Mucosa of descending colon (tissue), 3 donors: ENCODE results near the gene EFNB2. TPM values are rescaled to one million over a fixed set of nuclear protein-coding genes. Genes with fewer than 3 reads are reported as not detected.
A peak's percentile ranks its signal among the peaks of the same experiment; 100 is the strongest.

Source experiments
- ATAC-seq: fragments of 200-7000 bp; cut with Tn5 transposase; one replicate; pipeline ENCODE4 v1.9.1; 2020; ENCODE audit warnings: mild to moderate bottlenecking, moderate library complexity
- DNase-seq, 3 donors: peaks; one replicate each; pipeline ENCODE4 v3.0.0-alpha.2; 2020
- H3K36me3 ChIP-seq: fragments of 200-600 bp; one replicate; pipeline ENCODE4 v1.8.0; 2021; ENCODE audit warnings: low read depth, mild to moderate bottlenecking
- H3K4me1 ChIP-seq: fragments of 200-600 bp; one replicate; pipeline ENCODE4 v1.8.0; 2021; ENCODE audit warnings: low read depth, mild to moderate bottlenecking
- H3K4me3 ChIP-seq: fragments of 200-600 bp; one replicate; pipeline ENCODE4 v1.8.0; 2021; ENCODE audit warnings: mild to moderate bottlenecking
- H3K9me3 ChIP-seq: fragments of 200-600 bp; one replicate; pipeline ENCODE4 v1.8.0; 2021; ENCODE audit warnings: mild to moderate bottlenecking
- intact Hi-C, 2 donors: fragments of 100-400 bp; cut with DNase I in 1 of 2; cut with micrococcal nuclease in 1 of 2; formaldehyde crosslinking; loops; one replicate each; pipeline versions ENCODE4 v1.11.0 to v1.11.1; 2022; cut with DNase I, micrococcal nuclease
- total RNA-seq, 3 donors: library from RNA; stranded (reverse); fragmentation: NEBNext Ultra II Directional in 2 of 3; extraction: Animal tissue kit (Norgen Biotek cat#: 25700) in 2 of 3; gene quantifications; one replicate each; pipeline versions ENCODE4 v1.2.1 to v1.2.4, GENCODE V29; 2021 to 2023
- TF ChIP-seq, protein P1 (sequence below): fragments of 200-600 bp; IDR thresholded peaks from one replicate; pipeline ENCODE4 v1.8.0; 2022; ENCODE audit warnings: antibody characterized with exemption, mild to moderate bottlenecking
- donor health status: DM: no; HTN: no; CAD: no; lungs with moderate emphysema.
- donor health status: DM: no; HTN: no; CAD: no.
- donor health status: DM: no; HTN: yes; CAD: no.

EFNB2 gene
- total RNA-seq, 3 donors from 2014 or later: 48.8 to 92.6 (median 82.3) TPM

GRCh38 chr13:106527445-106527801 is 8.0 kb downstream of the EFNB2 start:
- peaks cover 56% of the 10 kb centered on the region for H3K4me1 ChIP-seq
- intact Hi-C loops: no loop called here
- no peaks in the 10 kb centered on the region for H3K9me3 ChIP-seq
- TF ChIP-seq, protein P1, sequence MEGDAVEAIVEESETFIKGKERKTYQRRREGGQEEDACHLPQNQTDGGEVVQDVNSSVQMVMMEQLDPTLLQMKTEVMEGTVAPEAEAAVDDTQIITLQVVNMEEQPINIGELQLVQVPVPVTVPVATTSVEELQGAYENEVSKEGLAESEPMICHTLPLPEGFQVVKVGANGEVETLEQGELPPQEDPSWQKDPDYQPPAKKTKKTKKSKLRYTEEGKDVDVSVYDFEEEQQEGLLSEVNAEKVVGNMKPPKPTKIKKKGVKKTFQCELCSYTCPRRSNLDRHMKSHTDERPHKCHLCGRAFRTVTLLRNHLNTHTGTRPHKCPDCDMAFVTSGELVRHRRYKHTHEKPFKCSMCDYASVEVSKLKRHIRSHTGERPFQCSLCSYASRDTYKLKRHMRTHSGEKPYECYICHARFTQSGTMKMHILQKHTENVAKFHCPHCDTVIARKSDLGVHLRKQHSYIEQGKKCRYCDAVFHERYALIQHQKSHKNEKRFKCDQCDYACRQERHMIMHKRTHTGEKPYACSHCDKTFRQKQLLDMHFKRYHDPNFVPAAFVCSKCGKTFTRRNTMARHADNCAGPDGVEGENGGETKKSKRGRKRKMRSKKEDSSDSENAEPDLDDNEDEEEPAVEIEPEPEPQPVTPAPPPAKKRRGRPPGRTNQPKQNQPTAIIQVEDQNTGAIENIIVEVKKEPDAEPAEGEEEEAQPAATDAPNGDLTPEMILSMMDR: no peak
- no peaks in the 10 kb centered on the region for H3K36me3 ChIP-seq
- ATAC-seq: no peak
- no peak for DNase-seq
- H3K4me3 ChIP-seq: no peak overlapping the region

- peaks cover 61% of the 10 kb centered on the region for H3K4me1 ChIP-seq
- no peak for DNase-seq
- intact Hi-C loops: no loop called here
- H3K4me3 ChIP-seq: no peak overlapping the region
- H3K9me3 ChIP-seq: no peaks in the 10 kb centered on the region
- TF ChIP-seq, protein P1: no peak
- no peak for ATAC-seq
- H3K36me3 ChIP-seq: no peaks in the 10 kb centered on the region
Measured at GRCh38 chr13:106526738-106527444, 8.6 kb downstream of the EFNB2 start.

DNA sequence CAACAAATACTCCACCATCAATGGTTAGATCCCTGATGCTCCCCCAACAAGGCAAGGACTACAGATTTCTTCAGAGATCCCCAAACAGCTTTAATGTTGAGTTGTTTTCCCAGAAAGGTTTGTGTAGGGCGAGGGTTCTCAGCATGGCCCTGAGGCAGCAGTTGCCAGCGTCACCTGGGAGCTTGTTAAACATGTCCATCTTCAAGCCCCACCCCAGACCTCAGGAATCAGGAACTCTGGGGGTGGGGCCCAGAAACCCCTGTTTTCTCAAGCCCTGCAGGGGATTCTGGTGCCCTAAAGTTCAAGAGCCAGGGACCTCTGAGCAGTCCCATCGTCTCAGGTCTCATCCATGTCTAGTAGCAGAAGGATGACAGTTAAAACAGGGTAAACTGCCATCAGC is 9.6 kb downstream of the EFNB2 start:
- DNase-seq (no peak), ATAC-seq (peak; percentile 21)
- Histone ChIP-seq H3K4me3 (no peak overlapping the region), H3K4me1 (peaks cover 58% of the 10 kb centered on the region), H3K9me3 (no peaks in the 10 kb centered on the region), H3K36me3 (no peaks in the 10 kb centered on the region)
- TF ChIP-seq, protein P1: no peak
- intact Hi-C loops: no loop called here

DNA sequence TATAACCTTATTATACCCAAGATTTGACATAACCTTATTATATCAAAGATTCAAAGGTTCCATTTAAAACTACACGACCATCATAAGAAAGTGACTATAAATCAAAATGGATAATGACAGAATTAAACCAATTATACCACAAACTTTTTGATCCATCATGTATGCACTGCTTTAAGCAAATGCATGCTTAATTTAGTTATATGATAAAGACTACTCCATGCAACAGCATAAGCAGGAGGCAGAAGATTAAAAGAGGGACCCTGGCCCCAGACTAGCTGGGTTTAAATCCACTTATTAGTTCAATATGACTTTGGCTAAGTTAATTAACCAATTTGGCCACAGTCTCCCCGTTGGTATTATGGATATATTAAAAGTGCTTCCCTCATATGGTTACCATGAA is 11.4 kb downstream of the EFNB2 start:
- H3K36me3 ChIP-seq: no peaks in the 10 kb centered on the region
- no peaks in the 10 kb centered on the region for H3K9me3 ChIP-seq
- H3K4me3 ChIP-seq: no peak overlapping the region
- H3K4me1 ChIP-seq: peaks cover 44% of the 10 kb centered on the region
- intact Hi-C loops: no loop called here
- ATAC-seq: no peak
- no peak for DNase-seq
- TF ChIP-seq, protein P1: no peak

GRCh38 chr13:106523576-106523975 is 11.9 kb downstream of the EFNB2 start:
- intact Hi-C loops: no loop called here
- TF ChIP-seq, protein P1: no peak
- no peaks in the 10 kb centered on the region for H3K9me3 ChIP-seq
- DNase-seq (no peak), ATAC-seq (no peak)
- peaks cover 41% of the 10 kb centered on the region for H3K4me1 ChIP-seq
- no peak overlapping the region for H3K4me3 ChIP-seq
- no peaks in the 10 kb centered on the region for H3K36me3 ChIP-seq
